C4-2B (cell line): ENCODE results near the gene MYH10.

Experiments
- ZFX ChIP-seq: fragments of 450-650 bp; IDR thresholded peaks from 2 replicates; pipeline ENCODE4 v1.6.1; 2017
- TF ChIP-seq, protein P1 (sequence below): fragments of 450-650 bp; conservative IDR thresholded peaks from 2 replicates; pipeline ENCODE4 v1.5.1; 2017; ENCODE audit warnings: mild to moderate bottlenecking

DNA sequence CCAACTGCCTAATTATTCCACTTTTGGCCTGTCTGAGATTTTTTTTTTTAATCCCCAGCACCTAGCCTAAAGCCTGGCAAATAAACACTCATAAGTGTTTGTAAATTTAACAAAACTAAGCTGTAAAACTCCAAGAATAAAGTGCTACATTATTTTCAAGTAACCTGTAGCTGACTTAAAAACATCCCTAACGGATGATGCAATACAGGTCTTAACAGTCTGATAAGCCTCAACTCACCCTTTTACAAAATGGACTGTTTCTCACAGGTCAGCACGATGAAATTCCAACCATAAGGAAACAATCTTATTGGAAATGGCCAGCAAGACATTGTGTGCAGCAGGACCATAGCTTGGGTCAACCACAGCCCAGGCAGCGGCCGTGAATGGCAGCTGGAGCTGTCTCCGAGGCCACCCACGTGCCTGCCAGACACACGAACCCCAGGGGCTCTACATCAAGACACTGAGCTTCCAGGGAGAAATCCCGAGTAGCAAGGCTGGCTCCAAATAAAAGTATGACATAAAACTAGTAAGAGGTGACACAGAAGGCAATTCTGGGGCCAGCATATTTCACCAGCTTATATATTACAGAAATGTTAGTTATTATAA lies 135.9 kb downstream of the MYH10 start:
- TF ChIP-seq, protein P1, sequence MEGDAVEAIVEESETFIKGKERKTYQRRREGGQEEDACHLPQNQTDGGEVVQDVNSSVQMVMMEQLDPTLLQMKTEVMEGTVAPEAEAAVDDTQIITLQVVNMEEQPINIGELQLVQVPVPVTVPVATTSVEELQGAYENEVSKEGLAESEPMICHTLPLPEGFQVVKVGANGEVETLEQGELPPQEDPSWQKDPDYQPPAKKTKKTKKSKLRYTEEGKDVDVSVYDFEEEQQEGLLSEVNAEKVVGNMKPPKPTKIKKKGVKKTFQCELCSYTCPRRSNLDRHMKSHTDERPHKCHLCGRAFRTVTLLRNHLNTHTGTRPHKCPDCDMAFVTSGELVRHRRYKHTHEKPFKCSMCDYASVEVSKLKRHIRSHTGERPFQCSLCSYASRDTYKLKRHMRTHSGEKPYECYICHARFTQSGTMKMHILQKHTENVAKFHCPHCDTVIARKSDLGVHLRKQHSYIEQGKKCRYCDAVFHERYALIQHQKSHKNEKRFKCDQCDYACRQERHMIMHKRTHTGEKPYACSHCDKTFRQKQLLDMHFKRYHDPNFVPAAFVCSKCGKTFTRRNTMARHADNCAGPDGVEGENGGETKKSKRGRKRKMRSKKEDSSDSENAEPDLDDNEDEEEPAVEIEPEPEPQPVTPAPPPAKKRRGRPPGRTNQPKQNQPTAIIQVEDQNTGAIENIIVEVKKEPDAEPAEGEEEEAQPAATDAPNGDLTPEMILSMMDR, result no peak
- no peak for TF ChIP-seq ZFX
